Stimulated activated CD4-positive, alpha-beta T cell treated with anti-CD3 and anti-CD28 coated beads, Interleukin-2, amount 100 ng/mL, for 24 hours (primary cell): ENCODE results near the gene PKHD1.

ENCODE experiments used
- DNase-seq, 2 donors: peaks; one replicate each; pipeline ENCODE4 v3.0.0-alpha.2; 2020

Gene PKHD1

DNA sequence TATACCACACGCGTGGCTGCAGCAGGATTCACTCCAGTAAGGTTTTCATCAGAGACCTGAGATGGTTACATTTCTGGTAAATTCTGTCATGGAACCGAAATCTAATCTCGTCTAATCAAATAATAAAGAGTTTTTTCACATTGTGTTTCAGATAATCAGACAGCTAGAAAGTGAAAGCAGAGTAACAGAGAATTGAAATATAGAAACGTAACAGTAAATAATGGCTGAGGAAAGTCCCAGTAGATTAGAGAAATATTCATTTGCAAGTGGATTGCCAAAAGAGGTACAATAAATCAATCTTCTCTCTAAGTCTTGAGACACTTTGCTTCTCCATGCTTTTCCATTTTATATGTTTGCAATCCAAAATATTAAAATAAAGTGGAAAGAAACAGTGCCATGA is 42.4 kb downstream of the PKHD1 start:
- no peak for DNase-seq

DNA sequence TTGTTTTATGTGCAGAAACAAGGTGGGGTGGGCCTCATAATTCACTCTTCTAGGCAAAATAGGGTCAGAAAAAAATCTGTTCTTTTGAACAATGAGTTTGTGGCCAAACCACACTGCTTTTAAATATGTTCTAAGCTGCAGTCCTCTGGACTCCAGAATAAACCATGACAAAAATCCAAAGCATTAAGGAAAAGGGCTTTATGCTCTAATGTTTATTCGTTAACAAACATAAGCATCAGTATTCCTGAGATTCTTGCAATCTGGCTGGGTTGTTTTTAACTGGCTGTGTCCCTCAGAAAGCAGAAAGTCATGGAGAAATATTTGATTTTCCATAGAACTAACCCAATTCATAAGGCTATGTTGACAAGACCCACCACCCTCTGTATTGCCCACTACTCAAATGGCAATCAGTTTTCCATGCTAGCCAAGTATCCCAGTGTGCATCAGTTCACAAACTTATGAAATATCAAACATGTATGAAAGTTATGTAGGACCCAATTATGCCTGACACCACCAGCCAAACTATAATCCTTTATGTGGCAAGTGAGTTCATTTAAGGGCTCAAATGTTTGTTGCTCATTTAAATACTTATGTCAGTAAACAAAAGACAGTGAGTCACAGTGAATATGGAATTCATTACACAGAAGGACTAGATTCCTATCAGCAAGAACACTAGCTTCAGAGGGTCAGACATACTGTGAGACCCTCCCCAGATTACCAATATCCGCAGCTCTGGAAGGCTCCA is 45.1 kb downstream of the PKHD1 start:
- DNase-seq, result no peak

DNA sequence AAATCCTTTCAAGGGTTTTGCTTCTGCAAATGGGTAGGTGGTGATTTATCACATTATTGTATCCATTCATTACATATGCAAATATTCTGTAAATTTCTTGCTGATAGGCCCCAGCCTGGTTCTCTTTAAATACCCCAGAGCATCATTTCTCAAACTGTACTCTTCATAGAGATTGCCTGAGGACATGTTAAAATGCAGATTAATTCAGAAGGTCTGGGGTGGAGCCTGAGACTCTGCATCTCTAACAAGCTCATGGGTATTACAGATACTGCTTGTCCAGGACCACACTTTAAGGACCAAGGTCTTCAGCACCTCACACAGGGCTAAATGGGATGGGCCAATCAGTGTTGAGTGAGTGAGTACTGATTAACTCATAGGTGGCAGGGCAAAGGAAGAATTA is 46.3 kb downstream of the PKHD1 start:
- DNase-seq, result no peak

DNA sequence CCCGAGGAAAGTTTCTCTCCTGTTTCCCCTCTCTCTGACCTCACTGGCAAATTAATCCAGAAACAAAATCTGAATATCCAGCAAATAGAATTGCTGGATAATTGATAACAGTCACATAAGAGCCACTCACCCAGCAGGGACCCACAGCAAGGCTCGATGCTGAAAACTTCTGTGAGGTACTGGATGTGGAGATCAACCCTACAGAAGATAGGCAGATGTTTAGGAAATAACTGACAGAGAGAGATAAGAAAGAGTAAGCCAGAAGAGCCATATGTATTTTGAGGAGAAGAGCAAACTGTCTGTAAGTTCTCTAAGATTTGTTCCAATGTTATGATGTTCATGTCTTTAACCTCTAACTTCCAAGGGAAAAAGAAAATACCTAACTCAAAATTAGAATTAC is 59.7 kb downstream of the PKHD1 start:
- DNase-seq, result no peak

DNA sequence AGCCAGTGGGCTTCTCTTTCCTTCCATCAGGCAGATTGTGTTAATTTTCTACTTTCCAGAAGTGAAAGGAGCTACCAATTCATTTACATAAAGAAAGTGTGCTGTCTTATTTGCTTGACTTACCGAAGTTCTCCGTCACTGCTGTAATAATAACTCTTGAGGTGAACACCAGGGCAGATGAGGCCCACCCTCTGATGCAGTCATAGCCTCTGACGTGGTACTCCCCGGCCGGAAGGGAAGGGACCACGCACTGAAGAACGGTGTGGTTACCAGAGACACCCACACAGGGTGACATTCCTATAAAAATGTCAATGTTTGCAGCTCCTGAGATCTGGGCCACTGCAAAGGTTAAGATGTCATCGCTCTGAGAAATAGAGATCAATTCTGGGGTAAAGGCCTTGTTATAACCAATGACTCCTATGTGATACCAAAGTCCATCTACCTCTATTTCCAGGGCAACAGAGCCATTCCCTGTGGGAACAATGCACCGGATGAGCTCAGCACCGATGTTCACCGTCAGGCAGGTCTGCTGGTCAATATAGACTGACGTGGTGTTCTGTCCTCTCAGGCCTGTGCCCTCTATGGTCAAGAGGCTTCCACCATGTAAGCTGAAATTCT is 62.9 kb downstream of the PKHD1 start:
- no peak for DNase-seq

DNA sequence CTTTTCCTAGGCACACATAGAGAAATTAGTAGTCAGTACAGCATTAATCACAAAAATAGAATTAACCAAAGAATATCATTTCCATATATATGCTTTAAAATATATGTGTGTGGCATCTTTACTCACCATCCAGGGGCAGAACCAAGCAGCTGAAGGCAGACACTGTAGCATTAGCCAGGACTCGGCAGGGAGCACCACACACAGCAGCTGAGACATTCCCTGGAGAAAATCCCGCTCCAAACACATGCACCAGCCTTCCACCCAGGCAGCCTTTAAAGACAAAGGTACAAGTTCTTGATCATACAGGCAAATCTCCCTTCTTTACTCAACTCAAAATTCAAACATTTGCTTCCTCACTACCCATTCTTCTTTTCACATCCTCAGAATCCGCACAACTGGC is 64.7 kb downstream of the PKHD1 start:
- no peak for DNase-seq

DNA sequence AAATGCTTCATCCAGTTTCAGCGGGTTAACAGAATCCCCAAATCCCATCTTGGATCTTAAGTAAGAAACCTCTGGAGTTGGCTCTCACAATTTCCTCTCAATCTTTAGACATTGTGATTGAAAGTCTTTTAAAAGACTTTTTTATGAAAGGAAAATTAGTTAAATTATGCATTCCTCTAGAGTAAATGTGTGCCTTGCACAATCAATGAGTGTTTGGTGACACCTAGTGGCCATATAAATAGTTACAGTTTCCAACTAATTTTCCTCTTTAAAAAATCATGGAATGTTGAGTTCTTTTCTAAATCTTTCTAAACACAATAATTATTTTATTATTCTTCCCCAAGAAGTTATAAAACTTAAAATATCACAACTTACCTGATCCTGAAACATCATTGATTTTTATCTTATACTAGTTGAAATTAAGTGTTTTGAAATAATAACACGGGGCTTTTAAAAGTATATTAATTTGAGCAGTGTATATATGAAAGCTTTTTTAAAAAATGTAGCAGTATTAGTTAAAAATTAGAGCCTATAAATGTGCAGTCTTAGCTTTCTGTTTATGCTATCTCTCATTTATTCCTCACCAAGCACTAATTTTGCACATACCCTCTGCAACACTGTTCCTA is 66.4 kb downstream of the PKHD1 start:
- no peak for DNase-seq

DNA sequence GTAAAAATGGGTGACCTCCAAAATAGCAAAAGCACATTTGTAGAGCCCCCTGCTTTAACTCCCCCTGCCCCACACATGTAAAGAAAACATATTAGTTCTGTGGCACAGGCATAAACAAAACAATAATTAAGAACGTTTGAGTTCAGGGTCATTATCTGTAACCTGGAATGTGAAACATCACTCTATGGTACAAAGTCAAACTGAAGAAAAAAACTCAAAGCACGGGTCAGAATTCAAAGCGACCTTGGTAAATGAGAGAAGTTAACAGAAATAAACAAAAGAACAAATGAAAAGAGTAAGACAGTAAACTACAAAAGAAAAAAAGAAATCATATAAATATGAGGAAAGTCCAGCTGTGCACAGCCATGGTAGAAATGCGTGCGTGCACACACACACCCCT is 67.5 kb downstream of the PKHD1 start:
- DNase-seq, result no peak

DNA sequence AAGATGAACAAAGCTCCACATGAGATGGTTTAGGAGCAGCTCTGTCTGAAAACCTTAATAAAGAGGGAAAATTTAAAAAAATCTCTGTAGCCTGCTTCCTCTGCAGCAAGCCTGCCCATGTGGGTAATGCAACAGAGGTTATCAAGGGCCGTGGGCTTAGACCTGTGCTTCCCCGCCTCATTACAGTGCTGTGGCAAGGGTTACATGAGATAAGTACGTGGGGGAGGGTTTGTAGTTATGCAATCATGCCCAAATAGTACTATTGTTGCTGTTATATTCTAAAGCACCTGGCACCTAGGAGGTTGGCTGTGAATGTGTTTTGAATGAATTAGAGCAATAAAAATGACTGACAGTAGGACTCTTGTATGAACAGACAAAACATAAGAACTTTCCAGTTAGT is 68.3 kb downstream of the PKHD1 start:
- no peak for DNase-seq

DNA sequence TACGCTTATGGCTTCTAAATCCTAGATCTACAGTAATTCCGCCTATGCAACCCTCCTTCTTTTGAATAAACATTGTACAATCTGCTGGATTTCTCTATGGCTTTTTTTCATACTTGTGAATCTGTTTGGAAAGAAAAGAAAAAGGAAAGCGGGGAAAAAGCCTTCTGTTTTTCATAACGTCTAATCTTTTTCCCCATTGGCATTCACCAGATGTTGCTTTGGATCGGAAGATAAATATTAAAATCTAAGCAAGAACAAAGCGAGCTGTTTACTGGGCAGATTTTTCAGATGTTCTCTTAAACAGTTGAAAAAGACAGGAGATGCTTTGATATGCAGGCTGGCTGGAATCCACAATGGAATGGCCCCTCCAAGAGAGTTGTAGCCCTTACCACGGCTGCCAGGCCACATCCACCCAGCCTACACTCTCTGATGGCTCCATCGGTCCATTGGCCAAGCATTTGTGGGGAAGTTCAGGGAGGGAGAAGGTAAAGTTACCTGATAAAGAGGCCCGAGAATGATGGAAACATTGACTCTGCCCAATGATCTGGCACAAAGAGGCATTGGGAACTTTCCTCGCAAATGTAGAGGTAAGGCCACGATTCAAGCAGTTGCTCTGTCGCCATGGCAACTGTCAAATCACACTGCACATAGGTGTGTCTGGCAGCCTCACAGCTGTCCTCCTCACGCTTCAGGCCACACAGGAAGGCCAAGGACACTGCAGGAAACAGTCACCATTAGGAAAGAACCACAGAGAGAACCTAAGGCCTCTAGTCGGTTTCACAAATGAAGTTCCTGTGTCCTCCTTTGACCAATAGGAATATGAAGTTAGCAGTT is 70.3 kb downstream of the PKHD1 start:
- DNase-seq, result no peak

DNA sequence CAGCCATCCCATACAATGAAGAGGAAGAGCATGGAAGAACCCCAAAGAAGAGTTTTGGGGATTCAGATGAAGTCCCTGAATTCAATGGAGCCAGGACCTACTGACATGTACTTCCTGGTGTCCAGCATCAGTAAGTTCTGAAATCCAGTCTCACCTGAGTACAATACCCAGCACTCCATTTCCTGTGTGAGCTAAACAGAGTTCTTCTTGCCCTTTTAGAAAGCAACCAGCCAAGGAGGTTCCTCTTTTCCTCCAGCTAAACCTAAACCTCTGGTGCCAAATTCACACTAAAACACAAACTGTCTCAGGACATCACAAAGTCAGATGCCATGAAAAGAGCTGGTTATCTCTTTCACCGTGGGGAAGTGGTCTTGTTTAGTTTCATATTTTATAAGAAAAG is 71.5 kb downstream of the PKHD1 start:
- DNase-seq, result no peak

DNA sequence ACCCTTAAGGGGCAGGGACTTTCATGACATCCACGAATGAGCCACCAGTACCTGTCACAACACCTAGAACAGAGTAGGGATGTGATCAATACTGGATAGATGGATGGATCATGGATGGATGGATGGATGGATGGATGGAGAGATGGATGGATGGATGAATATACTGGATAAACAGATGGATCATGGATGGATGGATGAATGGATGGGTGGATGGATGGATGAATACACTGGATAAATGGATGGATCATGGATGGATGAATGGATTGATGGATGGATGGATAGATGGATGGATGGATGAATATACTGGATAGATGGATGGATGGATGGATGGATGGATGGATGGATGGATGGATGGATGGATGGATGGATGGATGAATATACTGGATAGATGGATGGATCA is 73.0 kb downstream of the PKHD1 start:
- DNase-seq, result no peak

DNA sequence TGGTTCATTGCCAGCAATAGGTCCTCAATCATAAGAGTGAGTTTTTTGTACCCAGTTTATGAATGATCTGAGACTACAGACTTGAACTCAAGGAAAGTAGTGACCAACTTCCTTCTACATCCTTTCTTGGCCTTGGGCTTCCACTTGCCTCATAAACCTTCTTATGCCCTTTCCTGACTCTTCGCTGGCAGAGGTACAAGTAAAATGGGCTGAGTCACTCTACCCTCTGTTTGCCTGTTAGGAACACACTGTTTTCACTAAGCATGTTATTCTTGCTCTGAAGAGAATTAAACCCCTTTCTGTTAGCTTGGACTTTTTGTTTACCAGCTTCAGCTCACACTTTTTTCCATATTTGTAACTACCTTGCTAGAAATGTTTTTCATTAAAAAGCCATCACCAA is 74.4 kb downstream of the PKHD1 start:
- DNase-seq, result no peak

DNA sequence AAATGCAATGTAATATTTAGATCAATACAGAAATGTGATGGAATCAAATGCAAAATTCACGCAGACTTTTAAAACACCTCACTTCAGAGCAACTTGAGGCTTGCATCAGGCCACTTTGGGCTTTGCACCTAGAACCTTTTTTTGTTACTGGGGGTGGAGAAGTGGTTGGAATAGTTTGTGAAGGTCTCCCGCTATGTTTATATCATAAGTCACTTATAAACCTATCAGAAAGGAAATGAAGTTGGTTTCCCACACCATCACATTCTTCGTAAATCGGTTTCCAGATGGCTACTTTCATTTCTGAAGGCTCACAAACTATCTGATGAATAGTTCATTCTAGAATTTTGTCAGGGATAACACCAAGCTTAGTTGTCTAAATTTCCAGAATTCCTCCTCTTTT is 74.8 kb downstream of the PKHD1 start:
- DNase-seq, result no peak

DNA sequence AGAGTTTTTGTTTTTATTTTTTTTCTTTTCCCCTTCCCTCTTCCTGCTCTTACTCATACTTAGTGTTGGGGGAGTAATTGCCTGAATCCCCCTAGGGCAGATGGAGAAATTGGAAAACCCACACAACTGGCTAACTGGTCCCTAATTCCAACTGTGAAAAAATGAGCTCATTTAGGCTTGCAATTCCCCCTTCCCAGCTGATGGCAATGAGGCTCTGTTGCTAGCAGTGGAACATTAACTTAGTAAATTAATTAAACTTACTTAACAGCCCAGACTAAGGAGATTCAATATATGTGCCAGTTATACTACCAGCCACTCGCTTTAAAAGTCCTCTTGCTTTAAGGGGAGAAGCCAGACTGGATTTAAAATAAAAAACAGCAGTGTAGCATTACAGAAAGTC is 76.6 kb downstream of the PKHD1 start:
- no peak for DNase-seq

DNA sequence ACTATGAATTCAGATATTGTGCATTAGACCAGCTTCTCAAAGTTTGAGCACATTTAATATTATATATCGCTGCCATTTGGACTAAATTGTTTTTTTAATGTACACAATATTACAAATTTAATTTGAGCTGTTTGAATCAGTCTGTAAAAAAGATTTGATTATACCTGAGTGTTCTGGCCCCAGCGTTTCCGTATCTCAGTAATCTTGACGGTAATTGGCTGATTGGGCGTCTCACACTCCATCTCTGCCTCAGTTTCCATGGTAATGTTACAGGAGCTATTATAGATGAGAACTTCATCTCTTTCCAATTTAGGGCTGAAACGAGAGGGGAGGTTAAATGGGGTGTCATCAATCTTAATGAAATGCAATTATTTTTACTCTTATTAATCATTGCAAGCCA is 77.3 kb downstream of the PKHD1 start:
- DNase-seq, result no peak

DNA sequence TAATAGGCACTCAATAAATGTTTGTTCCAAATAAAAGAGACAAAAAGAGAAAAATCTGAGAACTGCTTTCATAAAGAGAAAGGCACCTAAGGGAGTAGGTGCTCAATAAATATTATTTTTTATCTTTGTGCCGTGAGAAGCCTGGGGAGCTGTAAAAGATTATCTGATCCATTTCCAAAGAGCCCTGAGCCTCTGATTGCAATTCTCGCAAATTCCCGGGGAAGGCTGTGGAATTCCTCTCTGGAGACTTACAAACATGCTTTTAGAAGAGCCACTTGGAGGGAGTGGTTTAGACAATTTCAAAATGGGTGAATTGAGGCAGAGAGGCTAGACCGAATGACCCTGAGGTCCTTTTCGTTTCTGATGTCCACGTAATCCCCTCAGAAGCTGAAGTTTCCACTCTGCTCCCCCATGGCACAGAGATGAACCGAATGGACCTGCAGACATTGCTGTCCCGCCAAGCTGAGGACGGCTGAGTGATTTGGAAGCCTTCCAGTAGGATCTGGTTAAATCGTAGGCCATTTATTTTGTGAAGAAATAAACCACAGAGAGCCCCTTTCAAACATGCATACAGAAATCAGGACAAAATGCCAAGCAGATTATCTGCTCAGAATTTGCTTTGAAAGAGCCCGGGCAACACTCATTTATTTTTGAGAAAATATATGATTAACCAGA is 77.8 kb downstream of the PKHD1 start:
- DNase-seq, result no peak

DNA sequence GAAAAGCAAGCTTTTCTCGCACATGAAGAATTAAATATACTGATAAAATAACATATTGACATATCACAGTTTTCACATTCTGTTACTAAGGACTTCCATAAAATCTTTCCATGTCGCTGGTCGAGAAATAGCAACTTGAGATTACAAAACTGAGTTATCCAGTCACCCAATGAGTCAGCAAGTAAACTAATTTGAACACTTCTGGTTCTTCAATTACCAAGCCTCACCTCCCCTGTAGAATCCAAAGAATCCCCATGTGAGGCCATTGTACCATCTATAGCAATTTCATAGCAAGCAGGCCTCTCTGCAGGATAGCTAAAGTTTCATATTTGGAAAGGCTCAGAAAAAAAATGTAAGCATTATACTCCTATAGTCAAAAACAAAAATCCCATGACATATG is 87.3 kb downstream of the PKHD1 start:
- DNase-seq, result no peak

DNA sequence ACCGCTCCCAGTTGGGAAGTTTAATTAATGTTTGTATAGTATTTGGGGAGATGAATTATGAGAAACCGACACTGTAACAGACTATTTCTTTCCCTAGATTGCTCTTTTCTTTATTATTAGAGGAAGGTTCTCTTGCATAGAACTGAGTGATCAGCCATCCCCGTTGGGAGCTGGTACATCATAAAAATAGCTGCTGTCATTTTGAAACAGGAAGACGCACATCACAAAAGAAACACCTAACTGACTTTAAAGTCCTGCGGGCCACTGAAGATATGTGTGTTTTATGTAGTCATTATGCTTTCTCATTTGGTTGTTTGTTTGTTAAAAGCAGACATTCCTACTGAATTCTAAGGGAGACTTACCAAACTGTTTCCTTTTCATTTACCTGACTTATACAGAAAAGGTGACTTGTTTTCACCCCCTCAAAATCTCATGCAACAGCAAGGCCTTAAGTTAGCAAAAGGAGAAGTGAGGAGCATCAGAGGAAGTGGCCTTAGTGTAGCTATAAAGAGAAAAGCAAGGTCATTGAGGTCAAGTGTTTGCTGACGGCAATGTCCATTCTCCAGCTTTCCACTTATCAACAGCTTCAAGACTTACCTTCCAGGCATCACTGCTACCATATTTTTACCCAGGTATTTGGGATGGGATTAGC is 91.0 kb downstream of the PKHD1 start:
- no peak for DNase-seq

DNA sequence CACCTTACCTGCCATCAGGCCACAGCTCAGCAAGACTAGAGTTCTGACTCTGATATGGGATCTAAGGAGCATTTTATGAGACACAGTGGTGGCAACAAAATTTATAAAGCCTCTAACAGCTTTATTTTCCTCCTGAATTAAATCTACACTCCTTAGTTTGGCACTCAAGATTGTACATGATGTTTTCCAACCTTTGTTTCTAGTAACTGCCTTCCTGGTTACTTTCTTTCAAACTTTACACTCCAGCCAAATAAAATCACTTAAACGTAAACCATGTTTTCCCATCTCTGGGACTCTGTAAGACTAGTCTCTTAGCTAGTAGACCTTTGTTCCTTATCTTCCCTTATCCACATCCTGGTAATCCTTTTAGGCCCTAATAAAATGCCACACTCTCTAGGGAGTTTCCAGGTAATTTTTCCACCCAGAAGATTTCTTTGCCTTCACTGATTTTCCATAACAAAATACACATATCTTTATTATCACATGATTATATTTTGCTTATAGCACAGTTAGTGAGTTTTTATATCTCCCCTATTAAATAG is 92.1 kb downstream of the PKHD1 start:
- DNase-seq, result no peak

DNA sequence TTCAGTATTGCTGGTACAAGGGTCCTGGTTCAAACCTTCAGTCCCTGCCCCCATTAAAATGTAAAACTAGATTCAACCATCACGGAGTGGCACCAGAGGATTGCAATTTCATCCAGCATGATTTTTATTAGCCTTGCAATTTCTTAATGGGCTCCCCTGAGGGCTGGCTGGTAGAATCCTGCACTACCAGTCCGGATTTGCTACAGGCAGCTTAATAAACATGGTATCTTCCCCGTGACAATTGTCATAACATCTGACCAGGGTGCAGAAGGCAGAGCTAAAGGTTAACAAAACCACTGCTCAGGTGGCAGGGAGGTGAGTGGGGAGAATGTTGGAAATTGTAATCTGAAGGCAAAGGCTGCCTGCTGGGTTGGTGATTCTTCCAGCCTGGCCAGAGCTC is 94.5 kb downstream of the PKHD1 start:
- no peak for DNase-seq

DNA sequence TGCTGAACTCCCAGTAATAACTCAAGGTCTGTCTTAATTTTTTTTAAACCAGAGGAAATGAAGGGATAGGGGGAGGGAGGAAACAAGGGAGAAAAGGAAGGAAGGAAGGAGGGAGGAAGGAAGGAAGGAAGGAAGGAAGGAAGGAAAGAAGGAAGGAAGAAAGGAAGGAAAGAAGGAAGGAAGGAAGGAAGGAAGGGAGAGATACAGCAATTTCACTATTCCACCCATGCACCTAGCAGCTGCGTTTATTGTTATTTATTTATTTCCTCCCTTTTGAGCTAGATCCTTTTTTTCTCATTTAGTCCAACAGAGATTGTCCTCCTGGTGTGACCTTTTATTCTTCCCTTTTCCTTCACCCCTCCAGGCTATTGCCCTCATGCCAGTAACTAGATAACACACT is 97.6 kb downstream of the PKHD1 start:
- no peak for DNase-seq
